Measurements from ENCODE around the gene ZNF850.
"Not testable (repeated sequence)": the region's sequence is repeated elsewhere in the genome, so short reads cannot be mapped to it uniquely, and the experiment has no call there.

The ZNF850 gene

DNA sequence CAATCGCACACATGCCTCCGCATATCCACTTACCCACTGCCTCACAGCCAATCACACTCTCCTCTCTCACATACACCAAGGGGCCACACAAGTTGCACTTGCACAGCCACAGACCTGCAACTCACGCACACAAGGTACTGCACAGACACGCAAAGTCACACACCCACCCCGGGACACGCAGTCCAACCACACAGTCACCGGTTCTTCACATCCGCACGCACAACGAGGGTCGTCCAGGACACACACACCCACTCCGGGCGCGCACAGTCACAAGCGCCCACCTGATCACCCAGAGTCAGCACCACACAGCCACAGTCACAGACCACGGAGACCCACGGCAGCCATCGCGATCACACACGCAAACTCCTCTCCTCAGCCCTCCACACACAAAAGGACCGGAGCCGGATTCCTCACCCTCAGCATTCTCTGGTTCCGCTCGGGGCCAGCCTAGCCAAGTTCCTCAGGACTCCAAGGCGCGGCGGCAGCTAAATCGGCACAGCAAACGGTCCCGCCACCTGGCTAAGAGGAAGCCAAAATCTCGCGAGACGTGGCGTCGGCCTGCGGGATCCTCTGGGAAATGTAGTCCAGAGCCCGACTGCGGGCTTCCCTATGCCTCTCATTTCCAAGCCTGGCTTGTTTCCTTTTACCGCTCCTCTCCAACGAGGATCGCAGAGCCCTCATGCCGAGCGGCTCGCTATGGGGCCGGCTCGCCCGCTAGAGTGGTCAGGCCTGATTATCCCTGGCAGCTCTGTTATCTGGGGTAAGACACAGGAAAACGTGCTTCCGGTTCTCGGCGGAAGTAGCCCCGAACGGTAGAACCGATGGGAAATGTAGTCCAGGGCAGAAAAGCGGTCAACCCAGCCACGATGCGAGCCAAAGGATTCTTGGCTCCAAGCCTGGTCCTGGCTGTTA is at the start of gene ZNF850:
Gene ZNF850 (minus strand): TSS at position 497 of the 912 bp plus-strand sequence. CDS start 10,201 bp downstream, outside the sequence.
- peak; percentile 98 for FAIRE-seq

DNA sequence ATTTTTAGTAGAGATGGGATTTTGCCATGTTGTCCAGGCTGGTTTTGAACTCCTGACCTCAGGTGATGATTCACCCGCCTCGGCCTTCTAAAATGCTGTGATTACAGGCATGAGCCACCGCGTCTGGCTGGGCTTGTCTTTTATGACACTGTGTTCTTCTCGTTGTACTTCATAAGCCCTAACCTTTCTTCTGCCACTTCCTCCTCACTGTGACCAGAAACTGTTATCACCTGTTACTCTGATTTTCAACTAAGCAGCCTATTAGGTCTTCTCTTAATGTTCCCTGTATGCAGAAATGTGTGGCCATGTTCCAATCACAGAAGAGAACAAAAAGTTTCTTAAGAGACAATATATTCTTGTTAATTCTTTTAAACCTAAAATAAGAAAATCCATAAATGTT is 49.2 kb upstream of the ZNF850 start:
- no peak for FAIRE-seq

DNA sequence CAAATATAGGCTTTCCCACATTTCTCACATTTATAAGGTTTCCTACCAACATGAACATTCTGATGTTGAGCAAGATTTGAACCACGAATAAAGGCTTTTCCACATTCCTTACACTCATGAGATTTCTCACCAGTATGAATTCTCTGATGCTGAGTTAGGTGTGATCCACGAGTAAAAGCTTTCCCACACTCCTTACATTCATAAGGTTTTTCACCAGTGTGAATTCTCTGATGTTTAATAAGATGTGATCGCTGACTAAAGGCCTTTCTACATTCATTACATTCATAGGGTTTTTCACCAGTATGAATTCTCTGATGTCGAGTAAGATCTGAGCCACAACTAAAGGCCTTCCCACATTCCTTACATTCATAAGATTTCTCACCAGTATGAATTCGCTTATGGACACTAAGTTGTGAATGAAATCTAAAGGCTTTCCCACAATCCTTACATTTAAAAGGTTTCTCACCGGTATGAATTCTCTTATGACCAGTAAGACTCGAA is 46.6 kb upstream of the ZNF850 start:
- FAIRE-seq = no peak

DNA sequence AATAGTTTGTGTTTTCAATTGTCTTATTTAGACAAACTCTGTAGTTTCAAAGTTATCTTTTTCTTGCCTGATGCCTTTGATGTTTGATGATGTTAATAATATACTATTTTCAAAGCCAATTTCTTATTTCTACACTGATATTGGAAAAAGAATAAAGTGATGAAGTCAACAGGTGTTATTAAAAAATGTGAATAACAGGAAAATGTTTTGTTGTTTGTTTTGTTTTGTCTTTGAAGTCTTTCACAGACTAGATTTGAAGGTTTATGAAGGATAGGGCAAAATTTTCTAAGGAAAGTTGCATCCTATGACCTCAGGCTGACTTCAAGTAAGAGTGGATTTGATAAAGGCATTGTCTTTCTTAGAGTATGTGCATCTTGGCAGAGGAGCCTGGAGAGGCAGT is 34.4 kb upstream of the ZNF850 start:
- FAIRE-seq = no peak

DNA sequence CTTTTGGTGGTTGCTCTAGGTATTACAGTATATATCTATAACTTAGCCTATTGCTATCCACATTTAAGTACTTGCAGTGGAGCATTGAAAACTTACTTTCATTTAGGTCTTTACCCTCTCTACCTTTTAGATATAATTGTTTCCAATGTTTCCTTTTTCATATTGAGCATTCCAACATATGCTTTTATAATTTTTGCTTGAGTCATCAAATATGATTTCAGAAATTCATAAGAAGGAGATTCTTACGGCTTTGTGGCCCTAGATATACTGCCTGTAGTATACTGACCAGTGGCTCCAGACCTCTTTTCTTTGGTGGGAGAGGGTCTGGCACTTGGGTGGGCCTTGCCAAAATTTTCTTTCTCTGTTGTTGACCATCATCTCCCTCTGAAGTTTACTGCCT is 32.8 kb upstream of the ZNF850 start:
- no peak for FAIRE-seq

DNA sequence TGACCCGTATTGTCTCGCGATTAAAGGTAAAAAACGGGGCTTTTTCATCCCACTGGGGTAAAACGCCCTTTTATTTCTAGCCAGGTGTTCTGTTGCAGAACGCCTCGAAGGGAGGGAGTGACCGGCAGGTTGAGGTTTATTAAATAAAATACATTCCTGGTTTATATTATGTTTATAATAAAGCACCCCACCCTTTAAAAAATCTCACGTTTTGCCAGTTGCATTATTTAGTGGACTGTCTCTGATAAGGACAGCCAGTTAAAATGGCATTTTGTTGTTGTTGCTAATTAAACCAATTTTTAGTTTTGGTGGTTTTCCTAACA is 25.1 kb upstream of the ZNF850 start:
- FAIRE-seq = no peak

DNA sequence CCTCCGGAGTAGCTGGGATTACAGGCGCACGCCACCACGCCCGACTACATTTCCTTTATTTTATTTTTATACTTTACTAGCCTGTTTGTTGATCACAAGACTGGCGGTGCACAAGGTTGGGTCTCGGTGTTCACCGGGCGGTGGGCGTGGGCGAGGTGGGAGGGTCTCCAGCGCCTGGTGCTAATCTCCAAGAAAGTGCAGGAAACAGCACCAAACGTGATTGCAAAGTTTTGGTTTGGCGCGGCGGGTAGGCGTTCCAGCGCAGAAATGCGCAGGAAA is 24.0 kb upstream of the ZNF850 start:
- no peak for FAIRE-seq

DNA sequence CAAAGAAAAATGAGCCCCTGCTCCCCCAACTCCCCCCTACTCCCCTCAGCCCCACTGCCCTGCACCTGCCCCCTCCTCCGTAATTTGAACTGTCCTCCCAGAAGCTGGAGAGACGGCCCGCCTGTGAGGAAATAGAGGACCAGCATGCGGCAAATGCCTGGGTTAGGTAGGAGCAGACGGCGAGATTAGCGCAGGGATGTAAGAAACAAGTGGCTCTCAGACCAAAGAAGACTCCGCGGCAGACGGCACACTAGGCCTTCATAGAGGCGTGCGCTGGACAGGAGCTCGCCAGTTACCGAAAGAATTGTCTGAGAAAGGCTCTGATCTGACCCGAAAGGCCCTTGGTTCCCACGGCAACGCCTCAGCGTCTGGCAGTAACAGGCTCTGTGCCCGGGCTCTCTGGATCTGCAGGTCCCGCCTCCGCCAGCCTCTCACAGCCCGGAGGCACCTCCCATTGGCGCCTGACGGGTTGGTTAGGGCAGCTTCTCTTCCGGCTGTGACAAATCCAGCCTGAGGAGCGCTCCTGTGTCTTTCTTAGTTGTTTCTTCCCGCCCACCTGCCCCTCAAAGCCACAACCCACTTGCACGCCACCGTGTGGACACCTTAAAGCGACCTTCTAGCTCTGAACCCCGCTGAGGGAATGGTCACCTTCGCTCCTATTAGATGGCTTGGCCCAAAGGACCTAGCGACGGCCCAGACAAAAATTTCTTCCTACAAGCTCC is 19.0 kb upstream of the ZNF850 start:
- FAIRE-seq = not testable (repeated sequence)

DNA sequence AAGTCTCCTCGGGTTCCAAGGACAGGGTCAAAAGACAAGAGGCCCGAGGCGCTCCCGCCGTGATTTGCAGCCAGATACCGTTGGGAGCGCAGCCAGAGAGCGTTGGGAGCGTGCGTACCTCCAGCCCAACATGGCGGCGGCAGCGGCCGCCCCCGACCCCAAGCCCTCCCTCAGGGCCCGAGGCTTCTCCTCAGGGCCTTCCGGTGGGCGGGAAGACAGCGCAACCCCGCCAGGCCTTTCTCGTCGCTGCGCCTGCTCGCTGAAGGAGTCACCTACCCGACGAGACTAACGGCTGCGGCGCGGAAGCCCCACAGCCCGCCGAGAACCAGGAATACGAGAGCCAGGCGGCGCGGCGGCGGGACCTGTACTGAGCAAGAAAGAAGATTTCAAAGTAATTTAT is 3.2 kb upstream of the ZNF850 start:
- no peak for FAIRE-seq

DNA sequence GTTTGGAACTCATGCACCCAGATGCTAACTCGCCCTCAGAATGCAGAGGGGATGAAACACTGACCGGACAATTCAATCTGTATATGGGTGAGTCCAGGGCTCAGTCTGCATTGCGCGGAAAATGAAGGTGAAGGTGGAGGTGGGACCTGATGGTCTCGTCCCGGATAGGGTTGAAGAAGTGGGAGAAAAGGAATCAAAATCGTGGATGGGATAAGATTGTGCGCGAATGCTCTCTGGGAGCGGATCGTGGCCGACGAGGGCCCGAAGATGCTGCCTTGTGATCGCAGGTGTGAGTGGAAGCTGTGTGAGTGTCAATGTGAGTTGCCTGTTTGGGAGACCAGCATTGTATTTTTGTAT is 594 bp upstream of the ZNF850 start:
- no peak for FAIRE-seq

DNA sequence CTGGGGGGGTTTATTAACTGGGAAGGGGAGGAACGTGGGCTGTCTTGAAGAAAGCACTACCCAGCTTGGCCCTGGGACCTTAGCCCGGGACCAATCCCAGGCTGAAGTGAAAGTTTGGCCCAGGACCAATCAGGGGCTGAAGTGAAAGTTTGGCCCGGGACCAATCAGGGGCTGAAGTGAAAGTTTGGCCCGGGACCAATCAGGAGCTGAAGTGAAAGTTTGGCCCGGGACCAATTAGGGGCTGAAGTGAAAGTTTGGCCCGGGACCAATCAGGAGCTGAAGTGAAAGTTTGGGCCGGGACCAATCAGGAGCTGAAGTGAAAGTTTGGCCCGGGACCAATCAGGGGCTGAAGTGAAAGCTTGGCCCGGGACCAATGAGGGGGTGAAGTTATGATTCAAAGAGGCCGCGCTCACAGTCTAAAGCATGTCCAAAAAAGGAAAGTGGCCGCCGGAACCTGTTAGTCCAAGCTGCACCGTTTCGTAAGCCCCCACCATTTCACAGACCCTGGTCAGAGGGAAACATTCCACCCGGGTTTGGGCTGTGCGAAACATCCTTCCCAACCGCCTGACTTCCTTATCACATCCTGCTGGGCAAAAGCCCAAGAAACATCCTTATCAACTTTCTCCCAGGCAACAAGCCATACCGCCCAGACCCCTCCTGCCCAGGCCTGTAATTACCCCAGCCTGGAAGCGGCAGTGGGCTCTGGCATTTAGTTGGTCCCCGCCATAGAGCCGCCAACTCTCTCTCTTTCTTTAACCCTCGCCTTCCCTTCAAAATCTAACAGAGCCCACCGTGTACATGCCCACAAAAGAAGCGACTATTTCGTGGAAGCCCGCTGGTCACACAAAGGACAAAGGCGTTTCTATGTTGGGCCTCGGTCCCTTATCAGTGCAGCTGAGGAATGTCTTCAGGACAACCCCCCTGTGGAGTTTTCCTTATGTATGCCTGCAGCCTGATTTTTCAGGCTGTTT is 1.1 kb downstream of the ZNF850 start:
- FAIRE-seq = no peak

DNA sequence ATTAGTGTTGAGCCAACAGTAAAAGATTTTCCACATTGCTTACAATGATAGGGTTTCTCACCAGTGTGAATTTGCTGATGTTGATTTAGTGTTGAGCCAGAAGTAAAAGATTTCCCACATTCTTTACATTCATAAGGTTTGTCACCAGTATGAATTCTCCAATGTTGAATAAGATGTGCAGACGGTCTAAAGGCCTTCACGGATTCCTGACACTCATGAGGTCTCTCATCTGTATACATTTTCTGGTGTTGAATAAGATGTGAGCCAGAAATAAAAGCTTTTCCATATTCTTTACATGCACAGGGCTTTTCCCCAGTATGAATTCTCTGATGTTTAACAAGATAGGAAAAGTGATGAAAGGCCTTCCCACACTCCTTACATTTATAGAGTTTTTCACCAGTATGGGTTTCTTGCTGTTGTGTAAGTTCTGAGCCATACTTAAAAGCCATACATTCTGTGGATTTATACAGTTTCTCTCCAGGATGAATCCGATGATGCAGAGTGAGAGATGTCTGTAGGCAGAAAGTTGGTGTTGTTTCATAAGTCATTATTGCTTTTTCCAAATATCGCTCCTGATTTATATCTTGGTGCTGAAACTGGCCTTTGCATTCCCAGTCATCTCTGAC is 22.4 kb downstream of the ZNF850 start:
- no peak for FAIRE-seq

DNA sequence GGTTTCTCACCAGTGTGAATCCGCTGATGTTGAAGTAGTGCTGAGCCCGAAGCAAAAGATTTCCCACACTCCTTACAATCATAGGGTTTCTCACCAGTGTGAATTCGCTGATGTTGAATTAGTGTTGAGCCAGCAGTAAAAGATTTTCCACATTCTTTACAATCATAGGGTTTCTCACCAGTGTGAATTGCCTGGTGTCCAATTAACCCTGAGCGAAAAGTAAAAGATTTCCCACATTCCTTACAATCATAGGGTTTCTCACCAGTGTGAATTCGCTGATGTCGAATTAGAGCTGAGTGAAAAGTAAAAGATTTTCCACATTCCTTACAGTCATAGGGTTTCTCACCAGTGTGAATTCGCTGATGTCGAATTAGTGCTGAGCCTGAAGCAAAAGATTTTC is 23.0 kb downstream of the ZNF850 start:
- FAIRE-seq = not testable (repeated sequence)

DNA sequence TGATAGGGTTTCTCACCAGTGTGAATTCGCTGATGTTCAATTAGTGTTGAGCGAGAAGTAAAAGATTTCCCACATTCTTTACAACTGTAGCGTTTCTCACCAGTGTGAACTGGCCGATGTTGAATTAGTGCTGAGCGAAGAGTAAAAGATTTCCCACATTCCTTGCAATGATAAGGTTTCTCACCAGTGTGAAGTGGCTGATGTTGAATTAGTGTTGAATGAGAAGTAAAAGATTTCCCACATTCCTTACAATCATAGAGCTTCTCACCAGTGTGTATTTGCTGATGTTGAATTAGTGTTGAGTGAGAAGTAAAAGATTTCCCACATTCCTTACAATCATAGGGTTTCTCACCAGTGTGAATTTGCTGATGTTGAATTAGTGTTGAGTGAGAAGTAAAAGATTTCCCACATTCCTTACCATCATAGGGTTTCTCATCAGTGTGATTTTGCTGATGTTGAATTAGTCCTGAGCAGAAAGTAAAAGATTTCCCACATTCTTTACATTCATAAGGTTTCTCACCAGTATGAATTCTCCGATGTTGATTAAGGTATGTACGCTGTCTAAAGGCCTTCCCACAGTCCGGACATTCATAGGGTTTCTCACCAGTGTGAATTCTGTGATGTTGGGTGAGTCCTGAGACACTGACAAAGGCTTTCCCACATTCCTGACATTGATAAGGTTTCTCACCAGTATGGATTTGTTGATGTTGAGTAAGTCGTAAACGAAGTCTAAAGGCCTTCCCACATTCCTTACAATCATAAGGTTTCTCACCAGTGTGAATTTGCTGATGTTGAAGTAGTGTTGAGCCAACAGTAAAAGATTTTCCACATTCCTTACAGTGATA is 24.0 kb downstream of the ZNF850 start:
- FAIRE-seq = no peak

DNA sequence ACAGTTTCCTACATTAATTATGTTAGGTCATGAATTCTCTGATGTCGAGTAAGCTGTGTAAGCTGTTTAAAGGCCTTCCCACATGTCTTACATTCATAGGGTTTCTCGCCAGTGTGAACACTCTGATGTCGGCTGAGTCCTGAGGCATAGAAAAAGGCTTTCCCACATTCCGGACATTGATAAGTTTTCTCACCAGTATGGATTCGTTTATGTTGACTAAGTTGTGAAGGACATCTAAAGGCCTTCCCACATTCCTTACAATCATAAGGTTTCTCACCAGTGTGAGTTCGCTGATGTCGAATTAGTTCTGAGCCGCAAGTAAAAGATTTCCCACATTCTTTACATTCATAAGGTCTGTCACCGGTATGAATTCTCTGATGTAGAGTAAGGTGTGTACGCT is 24.9 kb downstream of the ZNF850 start:
- FAIRE-seq = no peak

DNA sequence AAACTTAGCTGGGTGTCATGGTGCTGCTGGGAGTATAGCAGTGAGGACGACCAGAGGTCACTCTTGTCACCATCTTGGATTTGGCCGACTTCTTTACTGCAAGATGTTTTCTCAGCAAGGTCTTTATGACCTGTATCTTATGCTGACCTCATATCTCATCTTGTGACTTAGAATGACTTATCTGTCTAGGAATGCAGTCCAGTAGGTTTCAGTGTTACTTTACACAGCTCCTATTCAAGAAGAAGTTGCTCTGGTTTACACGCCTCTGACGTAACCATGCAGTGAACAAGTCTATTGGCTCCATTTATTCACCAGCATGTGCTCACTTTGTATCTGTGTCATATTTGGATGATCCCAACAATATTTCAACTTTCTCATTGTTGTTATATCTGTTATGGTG is 26.7 kb downstream of the ZNF850 start:
- FAIRE-seq = no peak

DNA sequence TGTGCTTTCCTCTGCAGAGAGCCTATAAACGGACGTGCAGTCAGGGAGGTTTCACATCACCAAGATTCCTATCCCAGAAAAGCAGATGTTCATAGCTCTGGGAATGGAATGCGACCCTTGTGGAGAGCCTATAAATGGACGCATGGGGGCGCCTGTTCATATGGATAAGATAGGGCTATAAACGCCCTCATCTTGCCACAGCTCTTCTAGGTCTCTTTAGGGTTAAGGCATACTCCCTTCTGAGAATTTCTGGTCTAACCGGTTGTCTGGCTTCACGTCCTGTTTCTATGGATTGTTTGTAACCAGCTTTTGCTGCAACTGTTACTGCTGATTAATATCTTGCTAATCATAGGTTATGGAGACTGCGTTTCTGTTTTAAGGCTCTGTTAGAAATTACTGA is 36.4 kb downstream of the ZNF850 start:
- not testable (repeated sequence) for FAIRE-seq

DNA sequence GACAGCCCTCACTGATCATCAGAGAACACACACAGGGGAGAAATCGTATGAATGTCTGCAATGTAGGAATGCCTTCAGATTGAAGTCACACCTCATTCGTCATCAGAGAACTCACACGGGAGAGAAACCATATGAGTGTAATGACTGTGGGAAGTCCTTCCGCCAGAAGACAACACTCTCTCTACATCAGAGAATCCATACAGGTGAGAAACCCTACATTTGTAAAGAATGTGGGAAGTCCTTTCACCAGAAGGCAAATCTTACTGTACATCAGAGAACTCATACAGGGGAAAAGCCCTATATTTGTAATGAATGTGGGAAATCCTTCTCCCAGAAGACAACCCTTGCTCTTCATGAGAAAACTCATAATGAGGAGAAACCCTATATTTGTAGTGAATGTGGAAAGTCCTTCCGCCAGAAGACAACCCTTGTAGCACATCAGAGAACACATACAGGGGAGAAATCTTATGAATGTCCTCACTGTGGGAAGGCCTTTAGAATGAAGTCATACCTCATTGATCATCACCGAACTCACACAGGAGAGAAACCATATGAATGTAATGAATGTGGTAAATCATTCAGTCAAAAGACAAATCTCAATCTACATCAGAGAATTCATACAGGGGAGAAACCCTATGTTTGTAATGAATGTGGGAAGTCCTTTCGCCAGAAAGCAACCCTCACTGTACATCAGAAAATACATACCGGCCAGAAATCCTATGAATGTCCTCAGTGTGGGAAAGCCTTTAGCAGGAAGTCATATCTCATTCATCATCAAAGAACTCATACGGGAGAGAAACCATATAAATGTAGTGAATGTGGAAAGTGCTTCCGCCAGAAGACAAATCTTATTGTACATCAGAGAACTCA is 52.7 kb downstream of the ZNF850 start:
- FAIRE-seq = no peak

DNA sequence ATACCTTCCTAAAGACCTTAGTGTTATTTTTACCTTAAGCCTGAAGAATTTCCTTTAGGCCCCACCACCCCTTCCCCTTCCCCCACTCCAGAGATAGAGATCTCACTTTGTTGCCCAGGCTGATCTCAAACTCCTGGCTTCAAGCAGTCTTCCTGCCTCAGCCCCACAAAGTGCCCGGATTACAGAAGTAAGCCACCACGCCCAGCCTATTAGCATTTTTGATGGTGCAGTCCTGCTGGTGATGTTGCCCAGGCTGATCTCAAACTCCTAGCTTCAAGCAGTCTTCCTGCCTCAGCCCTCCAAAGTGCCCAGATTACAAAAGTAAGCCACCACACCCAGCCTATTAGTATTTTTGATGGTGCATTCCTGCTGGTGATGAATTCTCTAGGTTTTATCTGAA is 63.2 kb downstream of the ZNF850 start:
- no peak for FAIRE-seq

DNA sequence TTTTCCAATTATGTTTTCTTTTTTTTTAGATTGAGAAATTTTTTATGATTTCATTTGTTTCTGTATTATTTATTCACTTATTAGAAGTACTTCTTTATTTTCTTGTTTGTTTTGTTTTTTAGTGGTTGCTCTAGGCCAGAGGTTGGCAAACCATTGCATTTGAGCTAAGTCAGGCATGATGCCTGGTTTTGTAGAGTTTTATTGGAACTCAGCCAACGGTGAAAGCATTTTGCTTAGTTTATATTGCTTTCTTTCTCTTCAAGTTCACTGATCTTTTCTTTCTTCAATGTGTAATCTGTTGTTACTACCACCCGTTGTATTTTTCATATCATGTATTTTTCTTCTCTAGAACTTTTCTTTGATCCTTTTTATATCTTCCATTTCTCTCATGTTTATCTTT is 65.5 kb downstream of the ZNF850 start:
- FAIRE-seq = no peak

DNA sequence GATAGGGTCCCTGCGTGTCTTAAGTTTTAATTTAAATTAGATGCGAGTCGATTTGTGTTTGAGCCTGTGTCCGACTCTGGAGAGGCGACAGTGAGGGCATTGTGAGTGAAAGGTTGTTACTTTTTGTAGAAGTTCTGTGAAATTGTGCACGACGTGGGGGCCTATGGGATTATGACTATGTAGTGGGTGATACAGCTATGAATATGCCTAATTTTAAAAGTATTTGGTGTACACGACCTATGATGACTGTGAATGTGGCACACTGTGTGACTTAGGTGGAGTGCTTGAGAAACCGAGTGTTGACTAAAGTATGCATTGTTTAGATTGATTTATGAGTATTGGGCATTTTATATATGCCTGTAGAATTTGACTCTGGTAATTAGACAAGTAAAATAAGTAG is 84.5 kb downstream of the ZNF850 start:
- no peak for FAIRE-seq
